GM21526 (cell line): Measurements from ENCODE around the gene NSD2.
"Not testable (repeated sequence)": the region's sequence is repeated elsewhere in the genome, so short reads cannot be mapped to it uniquely, and the experiment has no call there.

Source experiments
- ATAC-seq: cut with Tn5 transposase; IDR thresholded peaks from one replicate; pipeline ENCODE4 v1.9.1; 2021; ENCODE audit warnings: moderate library complexity; ENCODE audit not compliant: unreplicated experiment, low FRiP score

NSD2 gene

GRCh38 chr4:2031161-2031560 lies 160.0 kb downstream of the NSD2 start:
- not testable (repeated sequence) for ATAC-seq
